Measurements from ENCODE around the gene LSM7.
A peak's percentile ranks its signal among the peaks of the same experiment; 100 is the strongest.

LSM7 gene

GRCh38 chr19:2357279-2358206, 29.2 kb upstream of the LSM7 start:
- Histone ChIP-seq H2AK5ac (ENCODE audit: low read depth, low read length) (no peak overlapping the region), H3K14ac (ENCODE audit: low read length) (no peak overlapping the region), H3K9me3 (replicated peaks in 1 of 2; ENCODE audit: control insufficient read depth in 2 of 2, insufficient read depth in 1 of 2, low read depth in 1 of 2, low read length in 2 of 2) (no peaks in the 10 kb centered on the region), H2BK120ac (ENCODE audit: low read depth, low read length) (no peak overlapping the region), H3K36me3 (replicated peaks in 1 of 2; ENCODE audit: control insufficient read depth in 2 of 2, insufficient read depth in 2 of 2, low read length in 2 of 2) (peaks cover 0 to 10% of the 10 kb centered on the region in 2 donors), H2BK15ac (ENCODE audit: low read length) (no peak overlapping the region), H3K4ac (ENCODE audit: low read length) (no peak overlapping the region), H3K79me1 (ENCODE audit: low read depth, low read length) (no peaks in the 10 kb centered on the region), H3K4me3 (ENCODE audit: low read length in 2 of 2) (peak overlapping the region in 1 of 2 donors; percentile 50), H2BK12ac (ENCODE audit: low read length) (no peak overlapping the region), H2AFZ (ENCODE audit: low read length) (no peak overlapping the region), H3K4me1 (ENCODE audit: control insufficient read depth in 2 of 2, insufficient read depth in 1 of 2, low read depth in 1 of 2, low read length in 2 of 2) (peaks cover 0 to 2% of the 10 kb centered on the region in 2 donors), H3K4me2 (ENCODE audit: insufficient read depth, low read length, poor library complexity, severe bottlenecking) (no peak overlapping the region), H2BK5ac (ENCODE audit: low read length) (no peak overlapping the region), H3K23ac (ENCODE audit: low read depth, low read length, poor library complexity) (no peak overlapping the region), H3K18ac (ENCODE audit: low read length) (peak overlapping the region; percentile 28), H4K8ac (ENCODE audit: low read depth, low read length) (no peak overlapping the region), H3K9ac (ENCODE audit: low read depth, low read length, poor library complexity) (no peak overlapping the region), H4K91ac (ENCODE audit: low read depth, low read length, poor library complexity) (no peak overlapping the region), H3K27ac (replicated peaks; ENCODE audit: low read length) (no peak overlapping the region), H3K27me3 (ENCODE audit: control insufficient read depth in 3 of 3, insufficient read depth in 3 of 3, low read depth in 1 of 3, low read length in 3 of 3) (peaks cover 0 to 16% (median 3%) of the 10 kb centered on the region in 3 experiments)
- WGBS, 2 donors (ENCODE audit: extremely low coverage in 2 of 2, insufficient read length in 2 of 2, insufficient replicate concordance in 1 of 2) = 100% methylated on average over 1 to 3 of the region's 3 CpGs
- no peak for DNase-seq (ENCODE audit: low spot score)

DNA sequence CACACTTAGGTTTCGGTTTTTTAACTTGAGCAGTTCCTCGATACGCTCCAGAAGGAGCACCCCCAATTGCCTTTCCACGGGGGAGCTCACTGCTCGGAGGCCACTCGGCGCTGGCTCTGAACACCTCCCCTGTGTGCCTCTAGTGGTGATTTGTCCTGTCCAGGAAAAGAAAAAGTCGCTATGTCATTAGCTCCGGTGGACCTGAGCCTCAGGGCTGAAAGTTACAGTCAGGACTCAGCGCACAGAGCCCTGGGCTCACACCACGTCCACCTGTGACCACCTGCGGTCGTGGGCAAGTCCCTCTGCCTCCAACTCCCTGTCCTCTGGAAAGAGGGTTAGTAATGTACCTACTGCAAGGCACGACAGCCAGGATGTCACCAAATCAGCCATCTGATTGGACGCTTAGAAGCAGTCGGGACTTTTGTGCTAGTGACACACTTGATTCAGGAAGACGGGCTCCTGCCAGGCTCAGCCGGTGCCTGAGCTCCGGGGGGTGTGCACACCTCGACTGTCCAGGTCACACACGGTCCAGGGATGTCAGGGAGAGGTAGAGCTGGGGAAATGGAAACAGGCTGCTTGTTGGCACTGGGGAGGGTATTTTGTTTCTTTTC, 27.8 kb upstream of the LSM7 start:
- Histone ChIP-seq H2BK12ac (ENCODE audit: low read length) (no peak overlapping the region), H3K4me3 (ENCODE audit: low read length in 2 of 2) (no peak overlapping the region), H2BK5ac (ENCODE audit: low read length) (no peak overlapping the region), H3K4me1 (ENCODE audit: control insufficient read depth in 2 of 2, insufficient read depth in 1 of 2, low read depth in 1 of 2, low read length in 2 of 2) (no peaks in the 10 kb centered on the region), H2BK15ac (ENCODE audit: low read length) (no peak overlapping the region), H3K79me1 (ENCODE audit: low read depth, low read length) (peaks cover 2% of the 10 kb centered on the region), H3K27me3 (ENCODE audit: control insufficient read depth in 3 of 3, insufficient read depth in 3 of 3, low read depth in 1 of 3, low read length in 3 of 3) (peaks cover 0 to 10% (median 3%) of the 10 kb centered on the region in 3 experiments), H3K4ac (ENCODE audit: low read length) (no peak overlapping the region), H3K4me2 (ENCODE audit: insufficient read depth, low read length, poor library complexity, severe bottlenecking) (no peak overlapping the region), H3K23ac (ENCODE audit: low read depth, low read length, poor library complexity) (peak overlapping the region; percentile 16), H4K91ac (ENCODE audit: low read depth, low read length, poor library complexity) (no peak overlapping the region), H3K27ac (replicated peaks; ENCODE audit: low read length) (no peak overlapping the region), H4K8ac (ENCODE audit: low read depth, low read length) (no peak overlapping the region), H3K36me3 (replicated peaks in 1 of 2; ENCODE audit: control insufficient read depth in 2 of 2, insufficient read depth in 2 of 2, low read length in 2 of 2) (peaks cover 2 to 13% of the 10 kb centered on the region in 2 donors), H2AK5ac (ENCODE audit: low read depth, low read length) (peak overlapping the region; percentile 2), H2BK120ac (ENCODE audit: low read depth, low read length) (no peak overlapping the region), H3K18ac (ENCODE audit: low read length) (no peak overlapping the region), H3K9me3 (replicated peaks in 1 of 2; ENCODE audit: control insufficient read depth in 2 of 2, insufficient read depth in 1 of 2, low read depth in 1 of 2, low read length in 2 of 2) (no peaks in the 10 kb centered on the region), H2AFZ (ENCODE audit: low read length) (no peak overlapping the region), H3K9ac (ENCODE audit: low read depth, low read length, poor library complexity) (peak overlapping the region; percentile 50), H3K14ac (ENCODE audit: low read length) (no peak overlapping the region)
- WGBS, 2 donors (ENCODE audit: extremely low coverage in 2 of 2, insufficient read length in 2 of 2, insufficient replicate concordance in 1 of 2) = no CpG with 5 or more reads among the region's 21 CpGs
- no peak for DNase-seq (ENCODE audit: low spot score)

- Histone ChIP-seq H3K79me1 (ENCODE audit: low read depth, low read length) (peaks cover 2% of the 10 kb centered on the region), H4K91ac (ENCODE audit: low read depth, low read length, poor library complexity) (no peak overlapping the region), H4K8ac (ENCODE audit: low read depth, low read length) (no peak overlapping the region), H2BK12ac (ENCODE audit: low read length) (no peak overlapping the region), H3K4ac (ENCODE audit: low read length) (no peak overlapping the region), H3K36me3 (replicated peaks in 1 of 2; ENCODE audit: control insufficient read depth in 2 of 2, insufficient read depth in 2 of 2, low read length in 2 of 2) (peaks cover 5 to 21% of the 10 kb centered on the region in 2 donors), H3K27ac (replicated peaks; ENCODE audit: low read length) (no peak overlapping the region), H3K9ac (ENCODE audit: low read depth, low read length, poor library complexity) (no peak overlapping the region), H3K27me3 (ENCODE audit: control insufficient read depth in 3 of 3, insufficient read depth in 3 of 3, low read depth in 1 of 3, low read length in 3 of 3) (peaks cover 0 to 5% (median 3%) of the 10 kb centered on the region in 3 experiments), H3K9me3 (replicated peaks in 1 of 2; ENCODE audit: control insufficient read depth in 2 of 2, insufficient read depth in 1 of 2, low read depth in 1 of 2, low read length in 2 of 2) (no peaks in the 10 kb centered on the region), H2BK15ac (ENCODE audit: low read length) (no peak overlapping the region), H3K4me3 (ENCODE audit: low read length in 2 of 2) (peak overlapping the region in 1 of 2 donors; percentile 61), H2AK5ac (ENCODE audit: low read depth, low read length) (peak overlapping the region; percentile 2), H3K4me1 (ENCODE audit: control insufficient read depth in 2 of 2, insufficient read depth in 1 of 2, low read depth in 1 of 2, low read length in 2 of 2) (no peaks in the 10 kb centered on the region), H3K23ac (ENCODE audit: low read depth, low read length, poor library complexity) (no peak overlapping the region), H2BK5ac (ENCODE audit: low read length) (no peak overlapping the region), H2AFZ (ENCODE audit: low read length) (no peak overlapping the region), H3K14ac (ENCODE audit: low read length) (no peak overlapping the region), H3K18ac (ENCODE audit: low read length) (no peak overlapping the region), H3K4me2 (ENCODE audit: insufficient read depth, low read length, poor library complexity, severe bottlenecking) (no peak overlapping the region), H2BK120ac (ENCODE audit: low read depth, low read length) (no peak overlapping the region)
- WGBS, 2 donors (ENCODE audit: extremely low coverage in 2 of 2, insufficient read length in 2 of 2, insufficient replicate concordance in 1 of 2) = no CpG with 5 or more reads among the region's 24 CpGs
- no peak for DNase-seq (ENCODE audit: low spot score)
These were observed 27.0 kb upstream of the LSM7 start for GRCh38 chr19:2355168-2356035.

Data from neuronal stem cell (in vitro differentiated cells).